Peyer's patch (tissue), 4 donors: ENCODE results near the gene SH3RF3.

ENCODE experiments used
- POLR2A ChIP-seq, 2 donors: fragments of 450-650 bp; IDR thresholded peaks; one replicate each; pipeline ENCODE4 v1.5.1; 2017; ENCODE audit warnings: antibody characterized with exemption in 2 of 2, mild to moderate bottlenecking in 2 of 2, moderate library complexity in 2 of 2
- TF ChIP-seq, protein P1 (sequence below), 6 experiments: fragments of 450-650 bp in 4 of 6; fragments of 200-600 bp in 2 of 6; sonication (generic) in 1 of 6; IDR thresholded peaks; one replicate each; pipeline ENCODE4 v1.5.1; 2017 to 2019; ENCODE audit warnings: antibody characterized with exemption in 6 of 6, mild to moderate bottlenecking in 3 of 6, moderate library complexity in 1 of 6

DNA sequence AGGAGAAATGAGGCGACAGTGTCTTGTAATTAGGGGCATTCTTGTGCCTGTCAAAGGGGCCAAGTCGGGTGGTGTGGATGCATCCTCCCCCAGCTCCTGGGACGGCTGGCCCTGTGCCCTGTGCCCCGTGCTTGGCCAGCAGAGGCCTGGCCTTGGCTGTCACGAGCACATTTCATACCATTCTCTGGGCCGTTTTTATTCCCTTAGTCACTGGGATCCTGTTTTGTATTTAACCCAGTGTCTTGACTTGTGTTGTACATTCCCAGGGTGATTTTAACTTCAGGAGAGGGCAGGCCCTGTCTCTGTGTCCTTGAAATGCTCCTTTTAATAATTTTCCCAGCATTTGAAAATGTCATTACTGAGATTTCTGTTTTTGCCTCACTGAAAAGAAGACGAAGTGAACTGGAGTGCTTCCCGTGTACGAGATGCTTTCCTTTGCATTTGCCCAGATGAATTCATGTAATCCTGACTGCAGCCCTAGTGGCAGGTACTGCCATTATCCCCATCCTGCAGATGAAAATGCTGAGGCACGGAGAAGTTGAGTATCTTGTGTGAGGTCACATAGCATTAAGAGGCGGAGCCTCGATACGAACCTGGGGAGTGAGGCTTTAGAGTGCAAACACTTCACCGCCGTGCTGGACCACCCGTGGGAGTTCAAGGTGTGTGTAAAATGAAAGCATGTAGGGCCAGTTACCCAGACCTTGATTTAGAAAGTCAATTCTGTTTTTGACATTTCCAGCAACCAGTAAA is 57.0 kb downstream of the SH3RF3 start:
- TF ChIP-seq, protein P1, sequence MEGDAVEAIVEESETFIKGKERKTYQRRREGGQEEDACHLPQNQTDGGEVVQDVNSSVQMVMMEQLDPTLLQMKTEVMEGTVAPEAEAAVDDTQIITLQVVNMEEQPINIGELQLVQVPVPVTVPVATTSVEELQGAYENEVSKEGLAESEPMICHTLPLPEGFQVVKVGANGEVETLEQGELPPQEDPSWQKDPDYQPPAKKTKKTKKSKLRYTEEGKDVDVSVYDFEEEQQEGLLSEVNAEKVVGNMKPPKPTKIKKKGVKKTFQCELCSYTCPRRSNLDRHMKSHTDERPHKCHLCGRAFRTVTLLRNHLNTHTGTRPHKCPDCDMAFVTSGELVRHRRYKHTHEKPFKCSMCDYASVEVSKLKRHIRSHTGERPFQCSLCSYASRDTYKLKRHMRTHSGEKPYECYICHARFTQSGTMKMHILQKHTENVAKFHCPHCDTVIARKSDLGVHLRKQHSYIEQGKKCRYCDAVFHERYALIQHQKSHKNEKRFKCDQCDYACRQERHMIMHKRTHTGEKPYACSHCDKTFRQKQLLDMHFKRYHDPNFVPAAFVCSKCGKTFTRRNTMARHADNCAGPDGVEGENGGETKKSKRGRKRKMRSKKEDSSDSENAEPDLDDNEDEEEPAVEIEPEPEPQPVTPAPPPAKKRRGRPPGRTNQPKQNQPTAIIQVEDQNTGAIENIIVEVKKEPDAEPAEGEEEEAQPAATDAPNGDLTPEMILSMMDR (IDR thresholded peaks at IDR 0.05), result no peak
- no peak for TF ChIP-seq POLR2A (IDR thresholded peaks at IDR 0.05)
